ENCODE results near the gene LOC101059915.
"Not testable (repeated sequence)": the region's sequence is repeated elsewhere in the genome, so short reads cannot be mapped to it uniquely, and the experiment has no call there.

The LOC101059915 gene

GRCh38 chrX:71657267-71657666 is 10.1 kb upstream of the LOC101059915 start:
- DNase-seq (ENCODE audit: low read depth): no peak
- H3K4me3 ChIP-seq (ENCODE audit: low read depth, low read length): no peak overlapping the region
- no peak for TF ChIP-seq CTCF (IDR thresholded peaks at IDR 0.05; ENCODE audit: control insufficient read depth, extremely low read depth, insufficient read depth)

- TF ChIP-seq CTCF (IDR thresholded peaks at IDR 0.05; ENCODE audit: control insufficient read depth, extremely low read depth, insufficient read depth): no peak
- DNase-seq (ENCODE audit: low read depth): no peak
- H3K4me3 ChIP-seq (ENCODE audit: low read depth, low read length): no peak overlapping the region
Measured at GRCh38 chrX:71659342-71659741, 8.0 kb upstream of the LOC101059915 start.

DNA sequence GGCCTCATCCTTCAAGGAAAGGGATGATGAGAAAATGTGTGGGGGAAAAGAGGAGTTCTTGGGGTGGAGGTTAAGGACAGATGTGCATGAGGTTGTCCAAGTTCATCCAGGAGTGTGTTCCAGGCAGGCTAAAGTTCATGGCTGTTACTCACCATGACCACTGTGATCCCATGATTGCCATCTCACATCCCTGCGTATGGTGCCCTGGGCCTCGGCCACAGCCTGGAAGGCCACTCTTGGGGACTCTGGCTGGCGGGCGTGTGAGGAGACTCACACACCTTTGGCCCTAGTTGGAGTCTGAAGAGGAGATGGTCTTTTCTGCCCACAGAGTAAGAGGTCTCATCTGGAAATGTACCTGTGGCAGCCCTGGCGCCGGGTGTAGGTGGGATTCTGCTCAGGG is 7.4 kb upstream of the LOC101059915 start:
- DNase-seq (ENCODE audit: low read depth): no peak
- TF ChIP-seq CTCF (IDR thresholded peaks at IDR 0.05; ENCODE audit: control insufficient read depth, extremely low read depth, insufficient read depth): no peak

DNA sequence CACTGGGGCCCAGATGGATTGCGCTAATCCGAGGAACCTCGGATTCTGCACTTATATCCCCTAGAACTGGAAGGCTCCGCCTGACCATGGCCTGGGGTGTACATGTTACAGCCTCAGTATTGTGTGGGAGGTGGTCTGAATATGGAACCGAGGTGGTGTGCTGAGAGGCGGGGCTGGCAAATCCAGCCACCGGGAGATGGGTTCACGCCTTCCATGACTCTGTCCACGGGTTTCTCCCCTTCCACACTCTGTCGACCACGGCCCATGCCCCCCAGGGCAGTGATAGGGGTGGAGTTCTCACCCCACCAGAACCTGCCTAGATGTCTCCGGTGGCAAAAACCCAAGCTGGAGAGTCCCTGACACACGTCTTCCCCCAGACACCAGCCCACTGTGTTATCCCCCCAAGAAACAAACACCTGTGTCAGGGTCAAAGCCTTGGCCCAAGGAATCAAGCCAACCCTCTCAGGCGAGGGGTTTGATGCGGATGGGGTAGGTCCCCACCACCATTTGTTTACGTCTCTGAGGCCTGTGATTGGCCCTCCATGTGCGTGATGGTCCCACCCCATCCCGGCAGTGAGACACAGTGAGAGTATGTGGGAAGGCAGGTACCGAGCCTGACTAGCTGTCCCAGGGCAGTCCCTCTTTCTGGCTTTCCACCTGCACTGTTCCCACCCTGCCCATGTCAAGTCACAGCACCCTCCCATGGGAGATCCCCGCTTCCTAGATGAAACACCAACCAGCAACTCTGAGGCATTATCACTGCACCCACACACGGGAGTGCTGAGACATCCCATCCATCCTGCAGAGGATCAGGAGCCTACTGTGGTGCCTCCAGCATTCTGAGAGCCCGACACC is 6.6 kb upstream of the LOC101059915 start:
- no peak overlapping the region for H3K4me3 ChIP-seq (ENCODE audit: low read depth, low read length)
- TF ChIP-seq CTCF (IDR thresholded peaks at IDR 0.05; ENCODE audit: control insufficient read depth, extremely low read depth, insufficient read depth): no peak
- DNase-seq (ENCODE audit: low read depth): no peak

More for the DNA sequence above, 7.4 kb upstream of the LOC101059915 start:
- no peak overlapping the region for H3K4me3 ChIP-seq (ENCODE audit: low read depth, low read length)

DNA sequence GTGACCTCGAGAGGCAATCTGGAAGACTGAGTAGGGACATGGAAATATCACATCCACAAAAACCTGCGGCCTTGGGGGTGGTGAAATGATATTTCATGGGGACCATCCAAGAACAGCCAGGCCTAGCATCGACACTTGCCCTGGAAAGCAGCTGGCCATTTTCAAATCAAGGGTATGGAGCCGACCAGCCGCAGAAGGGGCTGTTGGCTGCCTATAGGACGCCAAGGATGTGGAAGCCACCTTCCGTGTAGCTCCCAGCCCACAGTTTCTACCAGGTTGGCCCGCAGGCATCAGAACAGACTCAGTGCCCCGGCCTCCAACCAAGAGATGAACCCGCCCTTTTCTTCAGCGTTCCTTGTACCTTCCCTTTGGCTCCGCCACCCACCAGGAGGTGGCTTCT is 5.4 kb upstream of the LOC101059915 start:
- TF ChIP-seq CTCF (IDR thresholded peaks at IDR 0.05; ENCODE audit: control insufficient read depth, extremely low read depth, insufficient read depth): no peak
- H3K4me3 ChIP-seq (ENCODE audit: low read depth, low read length): no peak overlapping the region
- no peak for DNase-seq (ENCODE audit: low read depth)

- DNase-seq (ENCODE audit: low read depth); H3K4me3 ChIP-seq (ENCODE audit: low read depth, low read length): not testable (repeated sequence)
Measured at GRCh38 chrX:71662654-71663053, 4.7 kb upstream of the LOC101059915 start.

GRCh38 chrX:71663238-71663637 is 4.1 kb upstream of the LOC101059915 start:
- H3K4me3 ChIP-seq (ENCODE audit: low read depth, low read length); DNase-seq (ENCODE audit: low read depth): not testable (repeated sequence)

DNA sequence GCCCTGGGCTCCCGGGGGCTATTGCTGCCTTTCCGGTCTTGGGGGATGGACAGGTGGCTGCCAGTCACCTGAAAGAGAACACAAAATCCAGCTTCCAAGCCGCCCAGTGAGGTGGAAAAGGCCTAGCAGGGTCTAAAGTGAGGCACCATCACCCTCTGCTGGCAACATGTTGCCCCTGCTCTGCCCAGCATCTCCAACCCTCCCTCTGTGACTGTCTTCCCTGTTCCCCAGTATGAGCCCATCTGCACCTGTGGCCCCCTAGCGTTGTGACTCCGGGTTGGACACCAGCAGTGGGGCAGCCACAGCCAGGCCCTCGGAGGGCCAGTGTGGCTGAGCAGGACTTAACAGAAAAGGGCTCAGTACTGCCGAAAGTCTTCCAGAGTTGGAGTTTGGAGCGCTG is 3.1 kb upstream of the LOC101059915 start:
- not testable (repeated sequence) for H3K4me3 ChIP-seq (ENCODE audit: low read depth, low read length); DNase-seq (ENCODE audit: low read depth)
- peak; percentile 52 for TF ChIP-seq CTCF (IDR thresholded peaks at IDR 0.05; ENCODE audit: control insufficient read depth, extremely low read depth, insufficient read depth)

All from LNCaP clone FGC (cell line).